Fibroblast of skin of right quadriceps (primary cell): ENCODE data around the gene KCNK7.
A peak's percentile ranks its signal among the peaks of the same experiment; 100 is the strongest.
"Not testable (repeated sequence)": the region's sequence is repeated elsewhere in the genome, so short reads cannot be mapped to it uniquely, and the experiment has no call there.

Experiments used
- DNase-seq: peaks from one replicate; pipeline ENCODE4 v3.0.0-alpha.2; 2013

The KCNK7 gene

GRCh38 chr11:65571420-65571819 is 24.2 kb downstream of the KCNK7 start:
- DNase-seq, result no peak

- peak; percentile 99 for DNase-seq
These were observed 25.4 kb downstream of the KCNK7 start, which contains the start of gene ZNRD2 for GRCh38 chr11:65569973-65570918. Gene ZNRD2, plus strand, starts transcription at chr11:65570477. Its CDS starts 15 bp downstream, at chr11:65570492.

- DNase-seq, result no peak
These were observed 26.2 kb downstream of the KCNK7 start for GRCh38 chr11:65569164-65569972.

GRCh38 chr11:65565624-65566453 is 29.8 kb downstream of the KCNK7 start:
- DNase-seq, result no peak

- not testable (repeated sequence) for DNase-seq
These were observed 30.6 kb downstream of the KCNK7 start for GRCh38 chr11:65564879-65565559.

GRCh38 chr11:65563601-65564000 is 32.0 kb downstream of the KCNK7 start:
- DNase-seq, result no peak

- no peak for DNase-seq
These were observed 32.8 kb downstream of the KCNK7 start for GRCh38 chr11:65562788-65563187.

- no peak for DNase-seq
These were observed 33.6 kb downstream of the KCNK7 start for GRCh38 chr11:65562020-65562419.

- DNase-seq, result peak; percentile 79
These were observed 34.8 kb downstream of the KCNK7 start for GRCh38 chr11:65560555-65561418.

- peak; percentile 52 for DNase-seq
These were observed 35.6 kb downstream of the KCNK7 start for GRCh38 chr11:65559951-65560537.

GRCh38 chr11:65559535-65559934 is 36.1 kb downstream of the KCNK7 start:
- no peak for DNase-seq

GRCh38 chr11:65558930-65559509 is 36.6 kb downstream of the KCNK7 start:
- DNase-seq, result no peak

GRCh38 chr11:65558002-65558929 is 37.3 kb downstream of the KCNK7 start, which contains the start of gene LTBP3:
Gene LTBP3, minus strand, starts transcription at chr11:65558359. Its CDS starts 400 bp downstream, at chr11:65557959.
- peak; percentile 86 for DNase-seq

- no peak for DNase-seq
These were observed 38.2 kb downstream of the KCNK7 start for GRCh38 chr11:65557280-65558001.

- DNase-seq, result no peak
These were observed 38.9 kb downstream of the KCNK7 start for GRCh38 chr11:65556470-65557279.

GRCh38 chr11:65555693-65556231 is 39.8 kb downstream of the KCNK7 start:
- DNase-seq, result peak; percentile 79

- DNase-seq, result no peak
These were observed 40.7 kb downstream of the KCNK7 start for GRCh38 chr11:65554842-65555430.
